Activated CD8-positive, alpha-beta memory T cell treated with anti-CD3 and anti-CD28 coated beads, Interleukin-2, amount 50 U/mL, for 4 hours (primary cell): ENCODE data around the gene PKD1.
"Not testable (repeated sequence)": the region's sequence is repeated elsewhere in the genome, so short reads cannot be mapped to it uniquely, and the experiment has no call there.

Experiments
- DNase-seq: peaks from one replicate; pipeline ENCODE4 v3.0.0-alpha.2; 2020

PKD1 gene

DNA sequence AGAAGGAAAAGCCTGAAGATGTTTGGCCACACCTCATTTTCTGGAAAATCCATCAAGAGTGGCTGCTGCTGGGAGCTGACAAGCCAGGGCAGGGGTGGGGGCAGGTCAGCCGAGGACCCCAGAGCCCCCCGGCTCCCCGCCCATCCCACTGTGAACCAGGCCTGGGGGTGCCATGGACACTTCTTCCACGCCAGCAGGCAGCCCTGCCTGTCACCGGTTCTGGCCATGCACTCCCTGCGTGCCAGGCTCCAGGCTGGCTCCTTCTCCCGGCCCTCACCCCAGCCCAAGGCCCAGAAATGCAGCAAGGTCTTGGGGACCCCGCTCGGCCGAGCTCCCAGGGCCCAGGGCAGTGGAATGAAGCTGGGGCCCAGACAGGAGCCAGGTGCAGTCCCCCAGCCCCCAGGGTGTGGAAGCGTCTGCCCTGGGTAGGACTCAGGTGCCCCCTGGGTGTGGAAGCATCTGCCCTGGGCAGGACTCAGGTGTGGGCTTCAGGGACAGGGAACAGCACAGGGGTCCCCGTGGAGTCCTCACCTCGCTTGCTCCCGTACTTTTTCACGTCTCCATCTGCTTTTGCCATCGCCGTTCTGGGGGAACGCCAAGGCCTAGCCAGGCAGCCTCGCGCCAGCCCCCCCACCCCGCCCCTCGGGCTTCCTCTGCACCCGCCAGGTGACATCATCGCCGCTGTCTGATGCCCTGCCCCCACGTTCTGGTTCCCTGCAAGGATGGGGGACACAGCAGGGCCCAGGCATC lies 12.6 kb downstream of the PKD1 start:
- DNase-seq: not testable (repeated sequence)

DNA sequence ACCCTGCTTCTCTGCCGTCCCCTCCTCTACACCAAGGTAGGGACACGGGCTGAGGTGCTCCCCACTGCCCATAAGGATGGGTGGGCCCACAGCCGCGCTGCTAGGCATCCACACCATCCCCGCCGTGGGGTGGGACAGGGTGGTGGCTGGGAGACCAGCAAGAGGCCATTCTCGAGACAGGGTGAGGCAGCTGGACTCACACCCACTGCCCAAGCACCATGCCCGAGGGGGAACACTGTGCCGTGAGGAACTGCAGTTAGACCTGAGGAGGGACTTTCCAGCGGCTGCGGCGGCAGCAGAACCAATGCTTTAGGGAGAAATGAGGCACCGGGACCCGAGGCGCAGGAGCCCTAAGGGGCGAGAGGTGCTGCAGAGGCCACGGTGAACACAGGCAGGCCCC lies 13.3 kb downstream of the PKD1 start:
- no peak for DNase-seq

DNA sequence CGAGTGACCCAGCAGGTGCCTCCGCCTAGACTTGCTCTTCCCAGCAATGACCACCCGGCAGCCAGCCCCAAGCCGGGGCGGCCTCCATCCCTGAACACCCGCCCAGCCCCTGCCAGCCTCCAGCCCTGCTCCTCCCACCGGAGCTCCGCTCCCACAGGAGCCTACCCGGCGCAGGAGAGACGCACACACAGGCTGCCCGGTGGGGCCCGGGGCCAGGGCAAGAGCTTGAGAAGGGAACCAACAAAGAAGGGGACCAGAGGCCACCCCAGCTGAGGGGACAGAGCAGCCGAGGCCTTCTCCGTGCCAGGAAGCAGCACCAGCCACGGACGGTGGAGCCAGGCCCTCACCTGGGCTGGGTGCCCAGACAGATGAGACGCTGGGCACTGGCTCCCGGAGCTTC lies 13.8 kb downstream of the PKD1 start:
- no peak for DNase-seq

- DNase-seq: not testable (repeated sequence)
These were observed 14.4 kb downstream of the PKD1 start for GRCh38 chr16:2121325-2121724.

GRCh38 chr16:2117960-2118722 lies 17.6 kb downstream of the PKD1 start:
- DNase-seq: not testable (repeated sequence)

GRCh38 chr16:2117341-2117740 lies 18.4 kb downstream of the PKD1 start:
- not testable (repeated sequence) for DNase-seq

GRCh38 chr16:2116428-2116827 lies 19.3 kb downstream of the PKD1 start:
- not testable (repeated sequence) for DNase-seq

DNA sequence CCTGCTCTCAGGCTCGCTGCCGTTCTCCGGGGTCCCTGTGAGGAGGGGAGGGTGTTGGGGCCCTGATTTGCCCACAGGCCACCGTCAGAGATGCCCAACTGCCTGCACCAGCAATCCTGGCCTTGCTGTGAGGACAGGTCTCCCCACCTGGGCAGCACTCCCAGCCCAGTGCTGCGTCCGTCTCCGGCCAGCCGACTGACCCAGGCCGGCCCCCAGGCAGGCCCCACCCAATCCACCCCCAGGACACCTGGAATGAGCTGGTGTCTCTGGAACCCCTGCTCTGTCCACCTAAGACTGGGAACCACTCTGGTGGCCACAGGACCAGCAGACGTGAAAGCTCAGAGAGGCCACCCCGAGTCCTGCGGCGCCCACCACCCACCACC lies 20.1 kb downstream of the PKD1 start:
- no peak for DNase-seq

- not testable (repeated sequence) for DNase-seq
These were observed 20.7 kb downstream of the PKD1 start for GRCh38 chr16:2114885-2115590.

DNA sequence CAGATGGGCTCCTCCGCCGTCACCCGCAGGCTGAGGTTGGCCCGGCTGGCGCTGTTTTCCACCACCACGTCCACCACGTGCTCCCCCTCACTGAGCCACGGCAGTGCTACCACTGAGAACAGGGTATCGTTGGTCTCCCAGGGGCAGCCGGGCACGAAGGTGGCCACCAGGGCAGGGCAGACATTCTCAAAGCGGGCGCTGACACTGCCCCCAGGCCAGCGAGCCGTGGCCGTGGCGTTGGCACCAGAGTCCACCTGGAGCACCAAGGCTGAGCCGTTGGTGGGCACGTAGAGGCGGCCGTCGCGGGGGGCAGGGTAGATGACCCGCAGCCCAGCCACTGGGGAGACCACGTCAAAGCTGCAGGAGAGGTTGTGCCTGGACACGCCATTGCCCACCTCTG lies 21.5 kb downstream of the PKD1 start:
- not testable (repeated sequence) for DNase-seq

DNA sequence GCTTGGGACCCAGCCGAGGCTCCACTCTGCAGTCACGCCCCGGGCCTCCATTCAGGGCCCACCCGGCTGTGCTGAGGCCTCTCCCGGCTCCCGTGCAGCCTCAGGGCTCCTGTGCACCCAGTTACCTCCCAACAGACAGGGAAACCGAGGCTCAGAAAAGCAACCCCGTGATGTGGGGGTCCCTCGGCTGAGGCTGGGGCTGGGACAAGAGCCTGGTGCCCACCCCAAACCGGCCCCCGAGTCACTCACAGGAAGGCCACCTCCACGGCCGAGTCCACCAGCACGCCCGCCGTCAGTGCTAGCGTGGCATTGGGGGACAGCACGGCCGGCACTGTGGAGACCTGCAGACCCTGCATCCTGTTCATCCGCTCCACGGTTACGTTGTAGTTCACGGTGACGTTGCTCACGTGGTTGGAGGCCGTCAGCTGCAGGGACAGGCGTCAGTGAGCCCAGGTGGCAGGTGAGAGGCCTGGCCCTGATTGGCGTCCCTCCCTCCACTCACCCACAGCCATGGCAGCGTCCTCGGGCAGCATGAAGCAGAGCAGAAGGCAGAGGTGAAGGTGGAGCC lies 23.1 kb downstream of the PKD1 start:
- DNase-seq: not testable (repeated sequence)

- not testable (repeated sequence) for DNase-seq
These were observed 24.0 kb downstream of the PKD1 start for GRCh38 chr16:2111412-2112335.

- DNase-seq: not testable (repeated sequence)
These were observed 24.7 kb downstream of the PKD1 start for GRCh38 chr16:2111009-2111353.

DNA sequence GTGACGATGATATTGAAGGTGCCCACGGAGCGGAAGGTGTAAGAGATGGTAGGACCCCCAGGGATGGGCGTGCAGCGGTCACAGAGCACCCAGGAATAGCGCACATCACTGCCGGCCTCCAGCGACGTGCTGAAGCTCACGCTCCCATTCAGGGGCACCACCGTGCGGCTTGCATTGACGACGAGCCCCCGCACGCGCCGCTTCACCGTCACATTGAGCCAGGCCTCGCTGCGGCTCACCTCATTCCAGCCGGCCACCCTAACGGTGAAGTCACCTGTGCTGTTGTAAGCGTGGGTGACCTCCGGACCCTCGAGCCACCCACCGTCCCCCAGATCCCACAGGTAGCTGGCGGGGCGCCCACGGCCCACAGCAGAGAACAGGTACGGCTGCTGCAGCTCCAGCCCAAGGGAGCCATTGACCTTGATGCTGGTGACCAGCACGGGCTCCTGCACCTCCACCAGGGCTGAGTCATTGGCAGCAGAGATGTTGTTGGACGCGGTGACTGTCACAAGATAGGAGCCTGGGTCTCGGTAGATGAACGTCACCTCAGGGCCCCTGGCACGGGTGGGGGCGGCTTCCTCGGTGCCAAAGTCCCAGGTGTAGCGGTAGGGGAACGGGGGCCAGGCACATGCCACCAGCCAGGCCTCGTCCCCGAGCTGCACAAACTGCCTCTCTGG lies 25.2 kb downstream of the PKD1 start:
- DNase-seq: not testable (repeated sequence)

DNA sequence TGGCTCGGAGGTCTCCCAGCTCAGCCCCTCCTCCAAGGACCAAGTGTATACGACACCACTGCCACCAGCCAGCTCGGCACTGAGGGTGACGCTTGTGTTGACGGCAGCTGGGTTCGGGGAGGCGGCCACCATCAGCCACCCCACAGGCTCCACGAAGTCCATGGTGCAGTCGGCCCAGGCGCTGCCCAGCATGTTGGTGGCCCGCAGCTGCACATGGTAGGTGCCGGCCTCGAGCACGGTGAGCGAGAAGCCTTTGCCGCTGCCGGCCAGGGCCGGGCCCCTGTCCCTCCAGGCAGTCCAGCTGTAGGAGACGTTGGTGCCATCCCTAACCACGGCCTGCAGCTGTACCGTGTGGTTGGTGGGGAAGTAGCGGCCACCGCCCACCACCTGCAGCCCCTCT lies 25.8 kb downstream of the PKD1 start:
- DNase-seq: not testable (repeated sequence)

DNA sequence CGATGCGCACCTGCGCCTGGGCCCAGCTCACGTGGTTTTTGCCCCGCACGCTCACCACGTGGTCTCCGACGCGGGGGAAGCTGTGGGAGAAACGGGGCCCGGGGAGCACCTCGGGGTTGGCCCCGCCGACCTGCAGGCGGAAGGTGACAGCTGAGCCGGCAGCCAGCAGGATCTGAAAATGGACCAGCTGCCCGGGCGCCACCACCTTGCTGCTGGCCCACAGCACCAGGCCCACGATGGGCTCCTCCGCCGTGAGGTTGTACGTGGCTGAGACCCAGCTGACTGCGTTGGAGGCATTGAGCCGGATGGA lies 26.5 kb downstream of the PKD1 start:
- not testable (repeated sequence) for DNase-seq

GRCh38 chr16:2108446-2109270 lies 27.0 kb downstream of the PKD1 start:
- not testable (repeated sequence) for DNase-seq

- DNase-seq: not testable (repeated sequence)
These were observed 27.9 kb downstream of the PKD1 start for GRCh38 chr16:2107791-2108125.

- not testable (repeated sequence) for DNase-seq
These were observed 28.4 kb downstream of the PKD1 start for GRCh38 chr16:2107121-2107790.

- not testable (repeated sequence) for DNase-seq
These were observed 29.5 kb downstream of the PKD1 start for GRCh38 chr16:2106211-2106610.
